Omental fat pad (tissue), 4 donors: ENCODE results near the gene CHRNG. TPM values are rescaled to one million over a fixed set of nuclear protein-coding genes. Genes with fewer than 3 reads are reported as not detected.
"Not testable (repeated sequence)": the region's sequence is repeated elsewhere in the genome, so short reads cannot be mapped to it uniquely, and the experiment has no call there.

Source experiments
- ATAC-seq: fragments of 150-250 bp; one replicate; pipeline ENCODE4 v1.9.1; 2016; ENCODE audit warnings: mild to moderate bottlenecking, moderate library complexity; ENCODE audit not compliant: low FRiP score
- DNase-seq: peaks from one replicate; pipeline ENCODE4 v3.0.0-alpha.2; 2019; ENCODE audit warnings: low spot score
- total RNA-seq, 4 donors: library from RNA; depleted of rRNA; stranded (reverse); fragments of >200 nt; gene quantifications; one replicate each; pipeline ENCODE4 v1.1.0, GENCODE V29; 2016
- TF ChIP-seq, protein P1 (sequence below), 3 donors: fragments of 450-650 bp; IDR thresholded peaks; one replicate each; pipeline ENCODE4 v1.5.1; 2016 to 2017; ENCODE audit warnings: antibody characterized with exemption in 3 of 3, mild to moderate bottlenecking in 3 of 3, moderate library complexity in 2 of 3

Gene CHRNG
- total RNA-seq, 4 donors from 2014 or later: not detected

DNA sequence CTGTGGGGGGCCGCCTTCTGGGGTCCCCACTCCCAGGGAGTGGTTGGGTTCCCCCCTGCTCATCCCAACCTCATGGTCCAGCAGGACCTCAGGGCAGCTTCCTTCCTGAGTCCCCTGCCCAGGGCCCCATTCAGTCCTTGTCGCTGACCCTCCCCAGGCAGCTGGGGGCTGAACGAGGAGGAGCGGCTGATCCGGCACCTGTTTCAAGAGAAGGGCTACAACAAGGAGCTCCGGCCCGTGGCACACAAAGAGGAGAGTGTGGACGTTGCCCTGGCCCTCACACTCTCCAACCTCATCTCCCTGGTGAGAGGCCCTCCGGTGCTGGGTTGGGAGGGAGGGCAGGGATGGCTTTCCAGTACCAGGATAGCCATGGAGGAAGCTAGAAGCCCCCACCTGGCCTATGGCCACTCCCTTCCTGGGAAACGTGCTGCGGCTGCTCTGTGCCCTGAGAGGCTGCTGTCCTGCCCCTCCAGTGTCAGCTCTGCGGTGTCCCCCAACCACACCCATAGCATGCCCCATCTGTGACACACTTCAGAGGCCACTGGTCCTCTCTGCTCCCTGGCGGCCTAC, 13.0 kb upstream of the CHRNG start:
- ATAC-seq: no peak
- TF ChIP-seq, protein P1, sequence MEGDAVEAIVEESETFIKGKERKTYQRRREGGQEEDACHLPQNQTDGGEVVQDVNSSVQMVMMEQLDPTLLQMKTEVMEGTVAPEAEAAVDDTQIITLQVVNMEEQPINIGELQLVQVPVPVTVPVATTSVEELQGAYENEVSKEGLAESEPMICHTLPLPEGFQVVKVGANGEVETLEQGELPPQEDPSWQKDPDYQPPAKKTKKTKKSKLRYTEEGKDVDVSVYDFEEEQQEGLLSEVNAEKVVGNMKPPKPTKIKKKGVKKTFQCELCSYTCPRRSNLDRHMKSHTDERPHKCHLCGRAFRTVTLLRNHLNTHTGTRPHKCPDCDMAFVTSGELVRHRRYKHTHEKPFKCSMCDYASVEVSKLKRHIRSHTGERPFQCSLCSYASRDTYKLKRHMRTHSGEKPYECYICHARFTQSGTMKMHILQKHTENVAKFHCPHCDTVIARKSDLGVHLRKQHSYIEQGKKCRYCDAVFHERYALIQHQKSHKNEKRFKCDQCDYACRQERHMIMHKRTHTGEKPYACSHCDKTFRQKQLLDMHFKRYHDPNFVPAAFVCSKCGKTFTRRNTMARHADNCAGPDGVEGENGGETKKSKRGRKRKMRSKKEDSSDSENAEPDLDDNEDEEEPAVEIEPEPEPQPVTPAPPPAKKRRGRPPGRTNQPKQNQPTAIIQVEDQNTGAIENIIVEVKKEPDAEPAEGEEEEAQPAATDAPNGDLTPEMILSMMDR (IDR thresholded peaks at IDR 0.05): no peak
- DNase-seq: no peak

DNA sequence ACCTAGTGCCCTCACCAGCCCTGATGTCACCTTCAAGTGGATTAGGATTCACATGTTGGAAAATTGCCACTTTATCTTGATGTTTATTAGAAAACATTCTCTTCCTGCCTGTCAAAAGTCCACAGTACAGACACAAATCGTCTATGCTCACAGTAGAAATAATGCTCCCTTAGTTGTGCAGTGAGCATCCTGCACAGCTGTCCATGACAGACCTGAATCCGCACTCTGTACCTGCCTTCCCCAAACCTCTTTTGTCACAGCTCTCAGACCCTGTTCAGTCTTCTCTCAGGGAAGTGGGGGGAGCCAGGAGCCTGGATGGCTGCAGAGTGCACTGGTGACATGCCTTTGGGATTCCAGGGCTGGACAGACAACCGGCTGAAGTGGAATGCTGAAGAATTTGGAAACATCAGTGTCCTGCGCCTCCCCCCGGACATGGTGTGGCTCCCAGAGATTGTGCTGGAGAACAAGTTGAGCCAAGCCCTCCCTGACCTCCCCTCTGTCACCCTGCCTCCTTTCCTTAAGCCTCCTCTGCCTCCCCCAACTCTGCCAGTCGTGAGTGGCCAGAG, 11.5 kb upstream of the CHRNG start:
- no peak for ATAC-seq
- no peak for DNase-seq

DNA sequence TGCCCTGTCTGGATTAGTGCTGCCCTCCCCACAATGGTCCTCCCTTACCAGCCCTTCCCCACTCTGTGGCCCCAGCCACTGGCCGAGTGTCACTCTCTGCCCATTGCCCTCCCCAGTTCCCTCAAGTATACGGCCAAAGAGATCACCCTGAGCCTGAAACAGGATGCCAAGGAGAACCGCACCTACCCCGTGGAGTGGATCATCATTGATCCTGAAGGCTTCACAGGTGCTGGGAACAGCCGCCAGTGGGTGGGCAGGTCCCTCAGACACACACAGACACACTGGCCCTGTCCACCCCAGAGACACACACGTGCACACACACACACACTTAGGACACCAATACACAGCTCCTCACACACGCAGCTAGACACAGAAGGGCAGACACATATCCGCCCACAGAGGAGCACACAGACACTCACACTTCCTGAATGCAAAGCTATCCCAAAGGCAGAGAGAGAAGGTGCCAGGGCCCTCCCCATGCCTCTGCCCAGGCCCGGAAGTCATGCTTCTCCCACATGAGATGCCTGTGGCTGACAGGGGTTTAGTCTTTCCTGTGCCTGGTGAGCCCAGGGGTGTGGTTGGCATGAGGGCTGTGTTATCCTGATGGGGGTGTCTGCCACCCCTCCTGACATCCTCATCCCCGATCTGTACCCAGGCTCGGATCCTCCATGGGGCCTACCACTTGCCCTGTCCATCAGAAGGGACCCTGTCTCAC, 10.6 kb upstream of the CHRNG start:
- TF ChIP-seq, protein P1 (IDR thresholded peaks at IDR 0.05): no peak
- DNase-seq (no peak), ATAC-seq (no peak)

More for the DNA sequence above, 11.5 kb upstream of the CHRNG start:
- TF ChIP-seq, protein P1 (IDR thresholded peaks at IDR 0.05): no peak

DNA sequence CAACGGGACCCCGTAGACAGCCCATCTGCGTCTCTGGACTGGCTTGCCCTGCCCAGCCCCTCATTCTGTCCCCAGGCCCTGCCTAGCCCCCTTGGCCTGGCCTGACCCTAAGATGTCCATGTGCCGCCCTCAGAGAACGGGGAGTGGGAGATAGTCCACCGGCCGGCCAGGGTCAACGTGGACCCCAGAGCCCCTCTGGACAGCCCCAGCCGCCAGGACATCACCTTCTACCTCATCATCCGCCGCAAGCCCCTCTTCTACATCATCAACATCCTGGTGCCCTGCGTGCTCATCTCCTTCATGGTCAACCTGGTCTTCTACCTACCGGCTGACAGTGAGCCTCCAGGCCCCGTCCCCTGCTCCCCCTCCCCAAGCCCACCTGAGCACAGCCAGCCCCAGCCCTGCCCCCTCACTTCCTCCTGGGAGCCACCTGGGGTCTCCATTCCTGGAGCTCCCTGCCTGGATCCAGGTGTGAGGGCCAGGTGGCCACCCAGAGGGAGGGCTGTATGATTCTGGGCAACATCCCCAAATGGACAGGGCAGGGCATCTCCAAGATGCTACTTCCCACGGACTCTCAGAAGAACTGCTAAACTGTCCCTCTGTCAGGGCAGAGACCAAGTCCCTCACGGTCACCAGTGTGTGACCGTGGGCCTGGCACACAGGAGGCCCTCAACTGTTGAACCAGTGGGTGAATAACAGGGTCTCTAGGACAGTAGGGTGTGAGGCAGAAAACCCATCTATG, 9.5 kb upstream of the CHRNG start:
- no peak for DNase-seq
- ATAC-seq: no peak
- TF ChIP-seq, protein P1 (IDR thresholded peaks at IDR 0.05): no peak

DNA sequence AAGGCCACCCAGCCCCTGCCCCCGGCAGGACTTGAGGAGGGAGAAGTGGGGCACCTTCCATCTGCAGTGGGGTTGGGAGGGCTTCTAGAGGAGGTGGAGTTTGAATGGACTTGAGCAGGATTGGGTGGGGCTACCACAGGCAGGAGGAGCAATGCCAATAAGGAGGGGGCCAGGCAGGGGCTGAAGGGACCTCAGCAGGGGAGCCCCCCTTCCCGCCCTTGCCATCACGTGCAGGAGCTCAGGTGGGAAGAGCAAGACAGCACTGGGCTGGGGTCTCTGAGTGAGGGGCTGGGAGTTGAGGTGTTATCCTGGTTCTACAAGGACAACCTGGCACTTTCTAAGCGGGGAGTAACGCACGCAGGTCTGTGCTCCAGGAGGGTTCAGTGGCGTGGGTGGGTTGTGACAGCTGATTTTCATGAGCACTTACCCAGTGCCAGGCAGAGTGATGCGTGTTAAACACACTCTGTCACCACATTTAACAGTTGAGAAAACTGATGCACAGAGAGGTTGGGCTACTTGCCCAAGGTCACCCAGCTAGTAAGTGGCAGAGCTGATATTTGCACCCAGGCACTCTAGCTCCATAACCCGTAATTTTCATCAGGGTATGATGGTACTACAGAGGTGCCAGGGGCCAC, 8.7 kb upstream of the CHRNG start:
- DNase-seq (no peak), ATAC-seq (no peak)
- TF ChIP-seq, protein P1 (IDR thresholded peaks at IDR 0.05): no peak

DNA sequence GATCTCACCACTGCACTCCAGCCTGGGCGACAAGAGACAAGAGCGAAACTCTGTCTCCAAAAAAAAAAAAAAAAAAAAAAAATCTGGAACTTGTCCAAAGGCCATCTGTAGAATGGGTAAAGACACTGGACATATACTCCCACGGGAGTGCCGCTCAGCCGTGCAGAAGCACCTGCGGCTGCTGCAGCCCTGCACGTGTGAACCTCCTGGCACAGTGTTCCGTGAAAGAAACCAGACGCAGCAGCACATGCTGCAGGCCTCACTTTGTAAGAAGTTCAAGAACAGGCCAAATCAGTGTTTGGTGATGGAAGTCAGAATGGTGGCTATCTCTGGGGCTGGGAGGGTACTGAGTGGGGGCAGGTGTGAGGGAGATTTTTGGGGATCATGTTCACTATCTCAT, 7.1 kb upstream of the CHRNG start:
- TF ChIP-seq, protein P1 (IDR thresholded peaks at IDR 0.05): no peak
- ATAC-seq (no peak), DNase-seq (no peak)

DNA sequence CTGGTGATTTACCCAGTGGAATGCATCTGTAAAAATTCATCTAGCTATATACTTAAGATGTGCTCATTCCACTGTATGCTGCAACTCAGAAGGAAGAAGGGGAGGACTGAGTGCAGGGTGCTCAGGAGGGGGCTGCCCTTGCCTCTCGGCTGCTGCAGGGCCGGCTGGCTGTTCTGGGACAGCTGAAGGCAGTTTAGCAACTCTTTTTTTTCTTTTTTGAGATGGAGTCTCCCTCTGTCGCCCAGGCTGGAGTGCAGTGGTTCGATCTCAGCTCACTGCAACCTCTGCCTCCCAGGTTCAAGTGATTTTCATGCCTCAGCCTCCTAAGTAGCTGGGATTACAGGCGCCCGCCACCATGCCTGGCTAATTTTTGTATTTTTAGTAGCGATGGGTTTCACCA, 6.7 kb upstream of the CHRNG start:
- DNase-seq, ATAC-seq: not testable (repeated sequence)
